K562 treated with DMSO at 1 percent for 48 hours (cell line): ENCODE measurements around the gene ZNF853. TPM values are rescaled to one million over a fixed set of nuclear protein-coding genes. Genes with fewer than 3 reads are reported as not detected.

ENCODE experiments used
- total RNA-seq: library from RNA; unstranded; fragments of 300-600 nt; gene quantifications from 2 replicates; pipeline ENCODE4 v1.2.3, GENCODE V29; 2022; ENCODE audit warnings: low replicate concordance; ENCODE audit errors: extremely low read depth

Gene ZNF853
- not detected in 2 replicates for total RNA-seq

GRCh38 chr7:6614953-6615722 lies at the start of gene ZNF853:
Gene ZNF853, plus strand, starts transcription at chr7:6615610. Its CDS starts 565 bp downstream, at chr7:6616175.

DNA sequence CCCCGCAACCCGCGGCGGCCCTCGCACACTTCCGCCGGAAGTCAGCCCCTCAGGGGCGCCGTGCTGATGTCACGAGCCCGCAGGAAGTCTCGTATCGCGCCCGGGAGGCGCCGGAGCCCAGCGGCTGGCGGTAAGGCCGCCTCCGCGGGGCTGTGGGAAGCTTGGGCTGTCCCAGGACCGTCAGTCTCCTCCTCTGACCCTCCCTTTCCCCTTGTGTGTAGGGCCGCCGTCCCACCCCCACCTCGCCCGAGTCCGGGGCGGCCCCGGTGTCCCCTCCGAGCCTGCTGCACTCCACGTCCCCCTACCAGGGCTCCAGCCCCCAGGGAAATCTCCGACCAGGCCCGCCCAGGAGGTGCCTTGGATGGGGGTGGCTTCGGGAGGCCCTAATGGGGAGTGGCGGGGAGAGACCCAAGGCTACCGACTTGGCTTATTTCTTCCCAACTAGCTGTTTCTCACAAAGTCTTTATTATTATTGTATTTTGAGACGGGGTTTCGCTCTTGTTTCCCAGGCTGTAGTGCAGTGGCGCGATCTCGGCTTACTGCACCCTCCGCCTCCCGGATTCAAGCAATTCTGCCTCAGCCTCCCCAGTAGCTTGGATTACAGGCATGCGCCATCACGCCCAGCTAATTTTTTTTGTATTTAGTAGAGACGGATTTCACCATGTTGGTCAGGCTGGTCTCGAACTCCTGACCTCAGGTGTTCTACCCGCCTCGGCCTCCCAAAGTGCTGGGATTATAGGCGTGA lies 37.9 kb upstream of the ZNF853 start, which contains the start of gene ZDHHC4:
TSS of gene ZDHHC4 (plus strand) at position 86 of the 745 bp plus-strand sequence. CDS start 3,108 bp downstream, outside the sequence.

GRCh38 chr7:6589829-6590644 lies 25.4 kb upstream of the ZNF853 start, which contains the start of gene INTS15:
Gene INTS15, plus strand, starts transcription at chr7:6590021. Its CDS starts 263 bp downstream, at chr7:6590284.

GRCh38 chr7:6636741-6637543 lies 21.5 kb downstream of the ZNF853 start, which contains the start of gene ZNF316:
Gene ZNF316, plus strand, starts transcription at chr7:6637318. Its CDS starts 5,092 bp downstream, at chr7:6642410.

Other genes starting within 250 kb of the ZNF853 start
- gene RAC1, start 241.1 kb upstream of the ZNF853 start, total RNA-seq: not detected in 2 replicates
- gene DAGLB, start 167.7 kb upstream of the ZNF853 start, total RNA-seq: not detected in 2 replicates
- gene KDELR2, start 131.5 kb upstream of the ZNF853 start, total RNA-seq: not detected in 2 replicates
- gene GRID2IP, start 64.1 kb upstream of the ZNF853 start, total RNA-seq: not detected in 2 replicates
- not detected in 2 replicates for gene ZDHHC4, start 38.2 kb upstream of the ZNF853 start, total RNA-seq
- gene INTS15, start 25.6 kb upstream of the ZNF853 start, total RNA-seq: not detected in 2 replicates
- gene ZNF316, start 21.7 kb downstream of the ZNF853 start, total RNA-seq: 87.3 TPM in 1 of 2 replicates, not detected in the other
- gene ZNF12, start 91.3 kb downstream of the ZNF853 start, total RNA-seq: not detected in 2 replicates
- not detected in 2 replicates for gene RSPH10B2, start 138.5 kb downstream of the ZNF853 start, total RNA-seq
- gene CCZ1B, start 210.7 kb downstream of the ZNF853 start, total RNA-seq: not detected in 2 replicates